ENCODE data around the gene HERC4.
"Not testable (repeated sequence)": the region's sequence is repeated elsewhere in the genome, so short reads cannot be mapped to it uniquely, and the experiment has no call there.

HERC4 gene

DNA sequence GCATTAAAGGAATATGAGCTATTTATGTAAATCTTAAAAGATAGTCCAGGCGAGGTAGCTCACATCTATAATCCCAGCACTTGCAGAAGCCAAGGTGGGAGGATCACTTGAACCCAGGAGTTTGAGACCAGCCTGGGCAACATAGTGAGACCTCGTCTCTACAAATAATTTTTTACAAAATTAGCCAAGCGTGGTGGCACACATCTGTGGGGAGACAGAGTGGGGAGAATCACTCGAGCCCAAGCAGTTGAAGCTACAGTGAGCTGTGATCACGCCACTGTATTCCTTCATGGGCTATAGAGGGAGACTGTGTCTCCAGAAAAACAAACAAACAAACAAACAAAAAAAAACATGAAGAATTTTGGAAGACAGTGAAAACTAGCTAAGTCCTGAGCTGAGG lies 28.4 kb downstream of the HERC4 start:
- DNase-seq (ENCODE audit: low read depth) = no peak

DNA sequence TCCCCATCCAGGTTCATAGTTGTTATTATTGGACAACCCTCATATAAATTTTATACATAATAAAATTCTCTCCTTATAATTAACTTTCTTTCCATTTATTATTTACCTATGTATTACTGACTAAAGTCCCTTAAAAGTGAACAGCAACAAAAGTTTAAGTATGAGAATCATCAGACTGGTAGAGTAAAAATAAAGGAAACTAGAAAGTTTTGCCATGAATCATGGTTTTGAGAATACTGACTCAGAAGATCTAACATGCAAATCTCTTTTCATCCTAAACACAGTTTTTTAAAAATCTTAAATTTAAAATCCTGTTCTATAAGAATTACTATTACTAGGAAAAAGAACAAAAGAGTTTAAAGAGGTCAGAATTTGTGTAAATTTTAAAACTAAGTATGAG lies 32.1 kb downstream of the HERC4 start:
- DNase-seq (ENCODE audit: low read depth) = no peak

DNA sequence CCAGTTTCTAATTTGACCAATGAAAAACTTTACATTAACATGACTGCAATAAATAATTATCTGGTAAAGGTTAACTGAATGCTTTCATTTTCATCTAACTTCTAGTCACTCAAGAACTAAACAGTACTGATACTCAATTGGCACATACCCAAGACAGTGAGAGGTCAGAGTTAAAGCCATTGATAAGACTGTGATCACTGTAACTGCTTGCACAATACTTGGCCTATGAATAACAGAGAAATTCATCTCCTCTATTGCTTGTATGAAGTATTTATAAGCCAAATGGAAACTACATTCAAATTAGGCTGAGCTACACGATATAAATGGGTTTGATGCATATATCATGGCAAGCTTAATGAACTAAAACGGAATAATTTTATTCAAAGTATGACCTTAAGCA lies 43.0 kb downstream of the HERC4 start:
- no peak for DNase-seq (ENCODE audit: low read depth)

DNA sequence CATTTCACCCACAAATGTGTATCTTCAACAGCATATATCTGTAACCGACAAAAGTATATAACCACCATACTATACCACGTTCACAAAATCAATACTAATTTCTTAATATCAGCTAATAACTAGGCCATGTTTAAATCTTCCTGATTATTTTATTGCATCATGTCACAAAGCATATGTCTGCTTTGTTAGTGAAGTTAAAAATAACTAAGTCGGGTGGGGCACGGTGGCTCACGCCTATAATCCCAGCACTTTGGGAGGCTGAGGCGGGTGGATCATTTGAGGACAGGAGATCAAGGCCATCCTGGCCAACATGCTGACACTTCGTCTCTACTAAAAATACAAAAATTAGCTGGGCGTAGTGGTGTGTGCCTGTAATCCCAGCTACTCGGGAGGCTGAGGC lies 47.7 kb downstream of the HERC4 start:
- DNase-seq (ENCODE audit: low read depth) = no peak

DNA sequence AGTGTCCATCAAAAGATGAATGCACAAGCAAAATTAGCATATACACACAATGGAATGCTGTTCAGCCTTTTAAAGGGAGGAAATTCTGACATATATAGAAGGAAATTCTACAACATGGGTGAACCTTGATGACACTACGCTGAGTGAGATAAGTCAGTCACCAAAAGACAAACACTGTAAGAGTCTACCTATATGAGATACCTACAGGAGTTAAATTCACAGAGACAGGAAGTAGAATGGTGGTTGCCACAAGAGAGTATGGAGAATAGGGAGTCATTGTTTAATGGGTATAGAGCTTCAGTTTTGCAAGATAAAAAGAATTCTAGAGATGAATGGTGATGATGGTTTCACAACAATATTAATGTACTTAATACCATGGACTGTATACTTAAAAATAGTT lies 51.8 kb downstream of the HERC4 start:
- DNase-seq (ENCODE audit: low read depth) = no peak

DNA sequence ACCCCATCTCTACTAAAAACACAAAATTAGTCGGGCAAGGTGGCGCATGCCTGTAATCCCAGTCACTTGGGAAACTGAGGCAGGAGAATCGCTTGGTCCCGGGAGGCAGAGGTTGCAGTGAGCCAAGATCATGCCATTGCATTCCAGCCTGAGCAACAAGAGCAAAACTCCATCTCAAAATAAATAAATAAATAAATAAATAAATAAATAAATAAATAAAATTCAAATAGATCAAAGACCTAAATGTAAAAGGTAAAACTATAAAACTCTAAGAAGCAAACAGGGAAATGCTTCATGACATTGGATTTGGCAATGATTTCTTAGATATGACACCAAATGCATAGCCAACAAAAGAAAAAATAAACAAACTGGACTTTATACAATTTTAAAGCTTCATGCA lies 52.8 kb downstream of the HERC4 start:
- not testable (repeated sequence) for DNase-seq (ENCODE audit: low read depth)

DNA sequence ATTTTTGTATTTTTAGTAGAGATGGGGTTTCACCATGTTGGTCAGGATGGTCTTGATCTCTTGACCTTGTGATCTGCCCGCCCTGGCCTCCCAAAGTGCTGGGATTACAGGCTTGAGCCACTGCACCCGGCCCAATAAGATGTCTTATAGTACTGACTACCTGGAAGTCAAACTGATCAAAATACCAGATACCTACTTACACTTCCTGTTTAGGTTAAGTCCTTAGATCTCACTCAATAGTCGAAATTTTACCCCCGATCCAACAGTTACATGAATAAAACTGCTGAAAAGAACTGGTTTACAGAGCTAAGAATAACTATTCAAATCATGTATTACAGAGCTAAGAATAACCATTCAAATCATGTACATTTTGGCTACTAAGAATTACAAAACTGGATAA lies 58.6 kb downstream of the HERC4 start:
- not testable (repeated sequence) for DNase-seq (ENCODE audit: low read depth)

DNA sequence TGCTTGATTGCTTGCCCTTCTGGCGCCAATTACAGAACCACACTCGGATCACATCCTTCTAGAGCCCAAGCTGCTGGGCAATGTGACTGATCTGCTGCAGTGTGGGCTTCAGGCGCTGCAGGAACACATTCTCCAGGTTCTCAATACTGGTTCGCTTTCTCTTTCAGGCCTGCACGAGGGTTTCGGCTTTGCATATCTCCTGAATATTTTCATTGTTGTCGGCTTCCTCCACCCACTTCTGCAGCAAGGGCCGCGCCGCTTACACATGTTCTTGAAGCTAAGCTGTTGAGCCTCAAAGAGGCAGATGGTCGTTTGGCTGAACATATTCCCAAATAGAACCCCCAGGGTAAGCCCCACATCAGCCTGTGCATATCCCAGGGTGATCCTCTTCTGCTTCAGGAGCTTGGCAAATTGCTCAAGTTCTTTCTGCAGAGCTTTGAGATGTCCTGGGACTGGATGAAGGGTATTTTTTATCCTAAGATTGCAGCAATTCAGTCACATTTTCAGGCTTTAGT lies 64.6 kb downstream of the HERC4 start:
- DNase-seq (ENCODE audit: low read depth) = no peak

DNA sequence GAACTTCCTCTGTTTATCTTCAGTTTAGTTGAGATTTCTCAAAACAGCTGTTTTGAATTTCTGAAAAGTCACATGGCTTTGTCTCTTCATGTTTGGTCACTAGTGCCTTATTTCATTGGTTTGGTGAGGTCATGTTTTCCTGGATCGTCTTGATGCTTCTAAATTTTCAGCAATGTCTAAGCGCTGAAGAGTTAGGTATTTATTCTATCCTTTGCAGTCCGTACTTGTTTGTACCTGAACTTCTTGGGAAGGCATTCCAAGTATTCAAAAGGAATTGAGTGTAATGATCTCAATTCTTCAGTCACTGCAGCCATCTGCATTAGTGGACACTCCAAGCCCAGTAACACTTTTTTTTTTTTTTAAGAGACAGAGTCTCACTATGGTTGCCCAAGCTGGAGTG lies 67.7 kb downstream of the HERC4 start:
- DNase-seq (ENCODE audit: low read depth) = no peak

DNA sequence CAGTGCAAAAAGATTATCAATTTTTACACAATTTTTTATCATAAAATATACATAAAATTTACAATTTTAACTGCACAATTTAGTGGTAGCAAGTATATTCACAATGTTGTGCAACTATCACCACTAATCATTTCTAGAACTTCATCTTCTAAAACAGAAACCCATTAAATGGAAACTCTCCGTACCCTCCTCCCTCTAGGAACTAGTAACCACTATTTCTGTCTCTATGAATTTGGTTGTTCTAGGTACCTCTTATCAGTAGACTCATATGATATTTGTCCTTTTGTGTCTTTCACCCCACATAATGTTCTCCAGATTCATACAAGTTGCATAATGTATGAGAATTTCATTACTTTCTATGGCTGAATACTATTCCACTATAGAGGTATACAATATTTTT lies 73.5 kb downstream of the HERC4 start:
- DNase-seq (ENCODE audit: low read depth) = no peak

DNA sequence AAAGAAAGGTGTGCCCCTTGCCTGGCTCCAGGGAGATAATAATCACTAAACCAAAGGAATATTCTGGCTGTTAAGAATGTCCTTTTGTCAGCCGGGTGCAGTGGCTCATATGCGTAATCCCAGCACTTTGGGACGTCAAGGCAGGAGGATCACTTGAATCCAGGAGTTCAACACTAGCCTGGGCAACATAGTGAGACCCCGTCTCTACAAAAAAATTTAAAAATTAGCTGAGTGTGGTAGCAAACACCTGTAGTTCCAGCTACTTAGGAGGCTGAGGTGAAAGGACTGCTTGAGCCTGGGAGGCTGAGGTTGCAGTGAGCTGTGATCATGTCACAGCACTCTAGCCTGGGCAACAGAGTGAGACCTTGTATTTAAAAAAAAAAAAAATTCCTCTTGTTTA lies 74.1 kb downstream of the HERC4 start:
- no peak for DNase-seq (ENCODE audit: low read depth)

DNA sequence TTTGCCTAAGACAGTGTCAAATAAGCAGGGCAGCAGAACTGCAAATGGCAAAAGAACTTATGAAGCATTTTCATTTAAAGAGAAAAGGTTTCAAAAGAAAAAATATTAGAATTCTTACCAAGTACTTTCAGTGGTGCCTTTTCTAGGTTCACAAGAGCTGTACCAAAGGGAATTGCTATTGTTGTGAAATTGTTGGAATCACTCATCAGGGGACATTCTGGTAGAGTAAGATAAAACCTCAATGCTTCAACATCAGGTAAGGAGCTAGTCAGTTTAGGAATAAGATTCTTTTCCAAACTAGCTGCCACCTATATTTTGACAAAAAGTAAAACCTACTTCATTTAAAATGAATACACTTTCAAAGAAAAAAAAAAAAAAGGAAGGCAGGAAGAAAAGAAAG lies 85.0 kb downstream of the HERC4 start:
- no peak for DNase-seq (ENCODE audit: low read depth)

DNA sequence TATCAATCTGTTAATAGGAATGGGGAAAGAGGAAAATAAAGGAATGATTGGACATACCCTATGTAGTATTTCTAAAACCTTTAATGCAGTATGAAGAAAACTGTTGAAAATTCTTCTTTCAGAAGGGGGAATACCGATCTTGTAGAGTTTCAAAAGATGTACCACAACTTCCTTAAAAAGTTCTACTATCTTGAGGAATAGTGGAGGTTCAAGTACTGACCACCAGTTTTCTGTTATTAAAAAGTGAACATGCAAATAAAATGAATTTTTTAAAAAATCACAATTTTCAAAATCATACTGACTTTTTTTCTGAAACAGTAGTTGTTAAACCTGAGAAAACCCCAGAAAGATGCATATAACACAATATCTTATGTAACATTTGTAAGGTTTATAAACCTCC lies 86.5 kb downstream of the HERC4 start:
- DNase-seq (ENCODE audit: low read depth) = no peak

DNA sequence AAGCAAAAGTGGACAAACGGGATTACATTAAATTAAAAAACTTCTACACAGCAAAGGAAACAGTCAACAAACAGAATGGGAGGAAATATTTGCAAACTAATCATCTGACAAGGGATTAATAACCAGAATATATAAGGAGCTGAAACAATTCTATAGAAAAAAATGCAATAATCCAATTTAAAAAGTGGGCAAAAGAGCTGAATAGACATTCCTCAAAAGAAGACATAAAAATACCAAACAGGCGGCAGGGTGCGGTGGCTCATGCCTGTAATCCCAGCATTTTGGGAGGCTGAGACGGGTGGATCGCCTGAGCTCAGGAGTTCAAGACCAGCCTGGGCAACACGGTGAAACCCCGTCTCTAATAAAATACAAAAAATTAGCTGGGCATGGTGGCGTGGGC lies 92.5 kb downstream of the HERC4 start:
- DNase-seq (ENCODE audit: low read depth) = not testable (repeated sequence)

DNA sequence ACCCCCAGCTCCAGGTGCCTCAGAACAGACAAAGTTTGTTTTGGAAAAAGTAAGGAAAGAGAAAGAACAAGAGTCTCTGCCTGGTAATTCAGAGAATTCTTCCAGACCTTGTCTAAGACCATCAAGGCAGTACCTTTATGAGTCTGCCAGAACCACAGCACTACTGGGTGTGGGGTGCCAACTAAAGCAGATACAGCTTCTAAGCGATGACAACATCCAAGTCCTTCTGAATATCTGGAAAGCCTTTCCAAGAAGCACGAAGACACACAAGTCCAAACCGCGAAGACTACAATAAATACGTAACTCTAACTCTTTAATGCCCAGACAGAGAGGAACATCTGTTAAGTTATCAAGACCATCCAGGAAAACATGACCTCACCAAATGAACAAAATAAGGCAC lies 96.3 kb downstream of the HERC4 start:
- no peak for DNase-seq (ENCODE audit: low read depth)

DNA sequence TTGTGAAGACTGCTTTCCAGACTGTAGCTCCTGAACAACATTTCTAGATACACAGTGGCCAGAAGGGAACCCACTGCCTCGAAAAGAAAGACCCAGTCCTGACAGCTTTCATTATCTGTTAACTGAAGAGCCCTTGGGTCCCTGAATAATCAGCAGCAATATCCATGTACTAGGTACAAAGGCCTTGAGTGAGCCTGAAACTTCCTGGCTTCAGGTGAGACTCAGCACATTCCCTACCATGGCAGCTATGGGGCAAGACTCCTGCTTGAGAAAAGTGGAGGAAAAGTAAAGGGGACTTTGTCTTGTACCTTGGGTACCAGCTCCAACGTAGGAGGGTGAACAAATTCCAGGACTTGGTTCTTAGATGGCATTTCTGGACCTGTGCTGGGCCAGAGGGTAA lies 97.8 kb downstream of the HERC4 start:
- no peak for DNase-seq (ENCODE audit: low read depth)

DNA sequence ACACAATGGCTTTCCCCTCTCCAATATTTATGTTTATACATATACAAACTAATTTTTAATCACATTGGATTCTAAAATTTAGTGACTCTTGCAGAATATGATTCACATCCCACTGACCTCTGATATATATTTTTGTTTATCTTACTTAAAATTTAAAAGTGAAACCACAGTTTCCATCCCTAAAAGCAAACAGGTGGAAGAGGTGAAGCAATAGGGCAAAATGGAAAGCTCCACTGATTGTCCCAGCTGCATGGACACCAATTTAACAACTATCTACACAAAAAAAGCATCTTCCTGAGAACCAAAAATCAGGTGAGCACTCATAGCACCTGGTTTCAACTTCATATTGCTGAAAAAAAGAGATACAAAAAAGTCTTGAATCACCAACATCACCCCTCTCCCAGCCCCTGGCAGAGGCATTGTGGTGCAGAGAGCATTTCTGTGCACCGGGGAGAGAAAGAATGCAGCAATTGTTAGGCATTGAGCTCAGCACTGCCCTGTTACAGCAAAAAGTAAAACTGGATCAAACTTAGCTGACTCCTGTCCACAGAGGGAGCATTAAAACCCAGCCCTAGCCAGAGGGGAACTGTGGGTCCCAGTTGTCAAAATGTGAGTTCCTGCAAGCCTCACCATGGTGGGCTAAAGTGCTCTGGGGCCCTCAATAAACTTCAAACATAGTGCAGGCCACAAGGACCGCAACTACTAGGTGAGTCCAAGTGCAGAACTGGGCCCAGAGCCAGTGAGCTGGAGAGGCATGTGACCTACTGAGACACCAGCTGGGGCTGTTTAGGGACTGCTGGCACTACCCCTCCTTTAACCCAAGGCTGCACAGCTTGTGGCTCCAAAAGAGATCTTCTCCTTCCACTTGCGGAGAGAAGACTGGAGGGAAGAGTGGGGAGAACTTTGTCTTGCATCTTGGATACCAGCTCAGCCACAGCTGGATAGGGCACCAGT lies 98.5 kb downstream of the HERC4 start:
- DNase-seq (ENCODE audit: low read depth) = no peak

DNA sequence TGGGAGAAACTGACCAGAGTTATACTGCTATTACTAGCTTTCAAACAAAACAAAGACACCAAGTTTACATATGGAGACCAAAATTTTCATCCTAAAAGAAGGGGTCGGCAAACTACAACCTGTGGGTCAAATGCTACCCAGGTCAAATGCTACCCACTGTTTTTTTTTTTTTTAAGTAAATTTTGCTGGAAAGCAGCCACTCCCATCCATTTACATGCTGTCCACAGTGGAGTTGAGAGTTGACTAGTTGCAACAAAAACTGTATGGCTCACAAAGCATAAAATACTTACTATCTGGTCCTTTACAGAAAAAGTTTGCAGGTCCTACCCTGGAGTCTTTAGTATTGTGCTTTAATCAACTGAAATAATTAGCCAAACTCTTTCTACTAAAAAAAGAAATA lies 99.2 kb downstream of the HERC4 start:
- DNase-seq (ENCODE audit: low read depth) = no peak

DNA sequence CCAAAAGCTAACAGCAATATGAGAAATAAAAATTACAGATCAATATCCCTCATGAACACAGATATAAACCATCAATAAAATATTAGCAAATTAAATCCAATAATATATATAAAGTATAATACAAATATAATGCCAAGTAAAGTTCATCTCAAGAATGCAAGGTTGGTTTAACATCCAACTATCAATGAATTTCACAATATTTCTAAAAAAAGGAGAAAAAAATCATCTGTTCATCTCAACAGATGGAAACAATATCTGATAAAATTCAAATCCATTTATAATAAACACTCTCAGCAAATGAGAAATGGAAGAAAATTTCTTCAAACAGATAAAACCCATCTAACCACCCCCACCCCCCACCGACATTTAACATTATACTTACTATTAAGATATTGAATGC lies 103.8 kb downstream of the HERC4 start:
- DNase-seq (ENCODE audit: low read depth) = no peak

DNA sequence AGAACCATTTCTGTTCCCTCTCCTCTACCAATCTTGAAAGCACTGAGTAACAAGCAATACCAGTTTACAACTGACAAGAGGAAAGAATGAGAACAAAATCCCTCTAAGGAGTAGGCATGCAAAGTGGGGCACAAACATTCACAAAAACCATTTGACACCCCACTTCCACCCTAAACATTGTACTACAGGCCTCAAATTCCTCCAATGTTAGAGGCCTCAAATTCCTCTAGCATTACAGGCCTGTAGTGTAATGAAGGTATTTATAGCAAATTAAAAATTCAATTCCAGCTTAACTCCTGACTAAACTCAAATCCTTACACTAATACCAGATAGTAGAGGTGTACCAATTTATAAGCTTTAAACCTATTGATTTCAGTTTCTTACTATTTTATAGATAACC lies 105.2 kb downstream of the HERC4 start:
- DNase-seq (ENCODE audit: low read depth) = no peak

DNA sequence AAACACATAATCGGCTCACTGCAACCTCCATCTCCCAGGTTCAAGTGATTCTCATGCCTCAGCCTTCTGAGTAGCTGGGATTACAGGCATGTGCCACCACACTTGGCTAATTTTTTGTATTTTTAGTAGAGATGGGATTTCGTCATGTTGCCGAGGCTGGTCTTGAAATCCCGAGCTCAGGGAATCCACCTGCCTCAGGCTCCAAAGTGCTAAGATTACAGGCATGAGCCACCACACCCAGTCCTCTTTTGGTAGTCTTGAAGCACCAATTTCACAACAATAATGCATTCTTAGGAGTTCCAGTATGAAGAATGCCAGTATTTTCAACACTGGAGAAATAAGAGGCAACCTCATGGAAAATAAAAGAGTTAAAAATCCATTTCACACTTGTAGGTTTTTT lies 109.0 kb downstream of the HERC4 start:
- DNase-seq (ENCODE audit: low read depth) = not testable (repeated sequence)

DNA sequence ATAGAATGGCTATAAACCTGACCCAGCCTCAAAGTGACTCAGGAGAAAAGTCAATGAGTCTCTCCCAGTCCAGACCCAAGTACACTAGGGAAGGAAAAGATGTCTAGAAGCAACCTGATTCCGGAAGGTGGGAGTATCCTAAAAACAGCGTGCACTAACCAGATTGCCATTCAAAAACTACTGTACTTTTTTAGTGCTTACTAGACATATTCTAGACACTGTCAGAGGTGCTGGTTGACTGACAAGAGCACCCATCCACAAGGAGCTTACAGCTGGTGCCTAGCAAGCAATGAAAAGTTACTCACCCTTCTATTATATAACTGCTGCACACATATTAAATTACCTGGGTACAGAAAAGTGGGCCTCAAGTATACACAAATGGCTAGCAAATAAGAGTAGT lies 109.6 kb downstream of the HERC4 start:
- DNase-seq (ENCODE audit: low read depth) = no peak

DNA sequence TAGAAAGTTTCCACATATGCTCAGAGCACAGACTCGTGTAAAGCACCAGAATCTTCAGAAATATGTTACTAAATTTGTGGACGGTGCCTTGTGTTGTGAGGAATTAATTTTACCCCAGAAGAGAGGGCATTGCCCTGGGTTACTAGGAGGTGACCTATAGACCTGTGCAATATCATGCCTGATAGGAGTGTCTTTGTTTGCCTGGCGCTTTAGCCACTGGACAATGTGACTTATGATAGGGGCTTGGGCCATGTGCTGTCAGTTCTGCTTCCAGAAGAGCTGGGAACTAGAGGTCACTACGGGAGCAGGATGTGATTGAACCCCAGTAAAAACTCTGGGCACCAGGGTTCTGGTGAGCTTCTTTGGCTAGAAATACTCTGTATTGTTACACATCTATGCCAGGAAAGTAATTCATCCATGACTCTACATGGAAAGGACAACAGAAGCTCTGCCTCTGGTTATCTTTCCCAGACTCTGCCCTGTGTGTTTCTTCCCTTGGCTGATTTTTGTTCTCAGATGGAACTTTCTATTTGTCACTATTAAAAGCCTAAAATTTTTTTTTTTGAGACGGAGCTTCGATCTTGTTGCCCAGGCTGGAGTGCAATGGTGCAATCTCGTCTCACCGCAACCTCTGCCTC lies 115.1 kb downstream of the HERC4 start:
- no peak for DNase-seq (ENCODE audit: low read depth)

Data from activated T-cell treated with anti-CD3 and anti-CD28 coated beads for 48 hours (primary cell).